ENCODE measurements around the gene IL1F10. TPM values are rescaled to one million over a fixed set of nuclear protein-coding genes. Genes with fewer than 3 reads are reported as not detected.

The IL1F10 gene
- total RNA-seq, 2 experiments from 2014 or later = not detected

DNA sequence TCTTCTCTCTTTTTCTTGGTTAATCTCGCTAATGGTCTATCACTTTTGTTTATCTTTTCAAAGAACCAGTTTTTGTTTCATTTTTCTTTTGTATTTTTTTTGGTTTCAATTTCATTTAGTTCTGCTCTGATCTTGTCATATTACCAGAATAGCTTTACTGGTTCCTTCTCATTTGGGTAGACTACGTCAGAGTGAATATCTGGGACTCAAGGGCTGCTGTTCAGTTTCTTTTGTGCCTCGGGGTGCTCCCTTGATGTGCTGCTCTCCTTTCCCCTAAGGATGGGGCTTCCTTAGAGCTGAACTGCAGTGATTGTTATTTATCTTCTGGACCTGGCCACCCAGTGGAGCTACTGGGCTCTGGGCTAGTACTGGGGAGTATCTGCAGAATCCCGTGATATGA lies 30.3 kb downstream of the IL1F10 start:
- intact Hi-C loops (cut with DNase I, micrococcal nuclease) = no loop called here
- DNase-seq (peak; percentile 38), ATAC-seq (peak; percentile 89)
- peaks cover 9% of the 10 kb centered on the region for H3K36me3 Mint-ChIP-seq (ENCODE audit: low read depth)
- H3K4me1 Mint-ChIP-seq = peaks cover 35% of the 10 kb centered on the region
- H3K9me3 Mint-ChIP-seq (ENCODE audit: low read depth) = peaks cover 8% of the 10 kb centered on the region
- CTCF ChIA-PET = interaction anchor here (0.8 to 3.1 kb wide), 6 partner anchors 16 to 211 kb away, joined by 3 to 16 read pairs (median 4); no protein-coding TSS in a partner anchor
- POLR2A ChIA-PET = interaction anchor here (0.7 kb wide), 1 partner anchor 32 kb away, joined by 6 read pairs; no protein-coding TSS in a partner anchor
- H3K27ac Mint-ChIP-seq = peak overlapping the region; percentile 69
- H3K4me3 Mint-ChIP-seq = peak overlapping the region; percentile 56
- H3K27me3 Mint-ChIP-seq = peaks cover 1% of the 10 kb centered on the region

- peak; percentile 24 for ATAC-seq
- H3K9me3 Mint-ChIP-seq (ENCODE audit: low read depth) = peaks cover 10% of the 10 kb centered on the region
- ChIA-PET CTCF (interaction anchor here (1.1 to 3.1 kb wide), 4 partner anchors 16 to 39 kb away, joined by 4 to 16 read pairs (median 5); no protein-coding TSS in a partner anchor), POLR2A (interaction anchor here (0.7 kb wide), 1 partner anchor 31 kb away, joined by 6 read pairs; no protein-coding TSS in a partner anchor)
- peak overlapping the region; percentile 56 for H3K4me3 Mint-ChIP-seq
- no peaks in the 10 kb centered on the region for H3K27me3 Mint-ChIP-seq
- H3K4me1 Mint-ChIP-seq = peaks cover 40% of the 10 kb centered on the region
- H3K36me3 Mint-ChIP-seq (ENCODE audit: low read depth) = peaks cover 9% of the 10 kb centered on the region
- intact Hi-C loops (cut with DNase I, micrococcal nuclease) = no loop called here
- DNase-seq = no peak
- peak overlapping the region; percentile 69 for H3K27ac Mint-ChIP-seq
Measured at GRCh38 chr2:113098532-113098931, 30.8 kb downstream of the IL1F10 start.

DNA sequence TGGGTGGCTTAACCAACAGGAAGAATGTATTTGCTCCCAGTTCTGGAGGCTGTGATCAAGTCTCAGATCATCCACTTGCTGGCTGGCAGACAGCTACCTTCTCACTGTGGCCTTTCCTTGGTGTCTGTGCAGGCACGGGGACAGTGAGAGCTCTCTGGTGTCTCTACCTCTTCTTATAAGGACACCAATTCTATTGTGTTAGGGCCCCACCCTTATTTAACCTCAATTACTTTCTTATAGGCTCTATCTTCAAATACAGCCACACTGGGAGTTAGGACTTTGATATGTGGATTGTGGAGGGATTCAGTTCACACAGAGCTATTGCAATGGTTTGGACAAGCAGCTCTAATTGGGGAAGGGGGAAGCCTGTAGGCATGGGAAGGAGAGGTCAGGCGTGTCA lies 34.4 kb downstream of the IL1F10 start:
- intact Hi-C loops (cut with DNase I, micrococcal nuclease) = no loop called here
- no peak for ATAC-seq
- Mint-ChIP-seq H3K9me3 (ENCODE audit: low read depth) (peaks cover 13% of the 10 kb centered on the region), H3K4me1 (peaks cover 54% of the 10 kb centered on the region), H3K27ac (peak overlapping the region; percentile 49), H3K27me3 (no peaks in the 10 kb centered on the region), H3K36me3 (ENCODE audit: low read depth) (peaks cover 9% of the 10 kb centered on the region), H3K4me3 (no peak overlapping the region)
- DNase-seq = no peak
- POLR2A ChIA-PET = no interaction called here
- CTCF ChIA-PET = interaction anchor here (0.8 to 1.2 kb wide), 3 partner anchors 12 to 36 kb away, joined by 3 to 4 read pairs (median 3); no protein-coding TSS in a partner anchor

- peaks cover 6% of the 10 kb centered on the region for H3K9me3 Mint-ChIP-seq (ENCODE audit: low read depth)
- DNase-seq (no peak), ATAC-seq (no peak)
- POLR2A ChIA-PET = no interaction called here
- intact Hi-C loops (cut with DNase I, micrococcal nuclease) = no loop called here
- no peaks in the 10 kb centered on the region for H3K27me3 Mint-ChIP-seq
- H3K36me3 Mint-ChIP-seq (ENCODE audit: low read depth) = peaks cover 3% of the 10 kb centered on the region
- H3K4me3 Mint-ChIP-seq = no peak overlapping the region
- CTCF ChIA-PET = interaction anchor here (0.5 to 2.3 kb wide), 5 partner anchors 10 to 72 kb away, joined by 3 to 13 read pairs (median 3); partner anchors contain the start of gene PSD4
- peaks cover 42% of the 10 kb centered on the region for H3K4me1 Mint-ChIP-seq
- peak overlapping the region; percentile 93 for H3K27ac Mint-ChIP-seq
Measured at GRCh38 chr2:113103277-113103676, 35.5 kb downstream of the IL1F10 start.

GRCh38 chr2:113104054-113104611 lies 36.4 kb downstream of the IL1F10 start:
- H3K27me3 Mint-ChIP-seq = peaks cover 4% of the 10 kb centered on the region
- peaks cover 3% of the 10 kb centered on the region for H3K36me3 Mint-ChIP-seq (ENCODE audit: low read depth)
- CTCF ChIA-PET = interaction anchor here (0.6 to 2.8 kb wide), 10 partner anchors 10 to 375 kb away, joined by 3 to 14 read pairs (median 4); partner anchors contain the start of gene PSD4
- peaks cover 6% of the 10 kb centered on the region for H3K9me3 Mint-ChIP-seq (ENCODE audit: low read depth)
- intact Hi-C loops (cut with DNase I, micrococcal nuclease) = no loop called here
- H3K4me3 Mint-ChIP-seq = no peak overlapping the region
- peaks cover 39% of the 10 kb centered on the region for H3K4me1 Mint-ChIP-seq
- DNase-seq (peak; percentile 59), ATAC-seq (peak; percentile 83)
- H3K27ac Mint-ChIP-seq = peak overlapping the region; percentile 93
- POLR2A ChIA-PET = interaction anchor here (1.0 kb wide), 2 partner anchors 13 to 70 kb away, joined by 3 to 4 read pairs; no protein-coding TSS in a partner anchor

DNA sequence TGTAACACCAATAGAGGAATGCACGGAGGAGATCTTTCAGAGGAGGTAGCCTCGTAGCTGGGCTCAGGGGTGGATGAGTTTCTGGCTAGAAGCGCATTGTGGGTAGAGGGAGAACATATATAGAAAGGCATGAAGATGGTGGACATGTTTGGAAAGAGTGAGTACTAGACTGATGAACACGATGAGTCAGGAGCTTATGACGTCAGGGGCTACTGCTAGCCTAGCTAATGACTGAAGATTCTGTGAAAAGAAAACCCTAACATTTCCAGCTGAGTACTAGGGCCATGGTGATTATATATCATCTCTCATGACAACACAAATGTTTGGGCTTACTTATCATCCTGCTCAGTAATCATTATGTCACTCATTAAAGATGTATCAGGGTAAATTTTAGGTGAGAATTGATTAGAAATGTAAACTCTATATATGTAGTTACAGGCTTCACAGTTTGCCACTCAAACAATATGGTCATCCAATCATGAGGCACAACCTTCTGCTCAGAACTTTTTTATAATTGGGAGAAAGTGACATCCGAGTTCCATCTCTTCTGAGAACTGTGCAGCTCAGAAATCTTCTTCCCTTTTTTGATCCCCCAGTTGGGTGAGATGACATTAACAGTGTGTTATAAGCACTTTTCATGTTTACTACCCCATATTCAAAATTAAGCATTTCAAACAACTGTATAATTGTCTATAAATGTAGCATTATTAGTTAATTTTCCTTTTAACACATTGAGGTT lies 37.4 kb downstream of the IL1F10 start:
- Mint-ChIP-seq H3K27ac (peak overlapping the region; percentile 93), H3K27me3 (peaks cover 4% of the 10 kb centered on the region), H3K36me3 (ENCODE audit: low read depth) (peaks cover 3% of the 10 kb centered on the region), H3K9me3 (ENCODE audit: low read depth) (peaks cover 6% of the 10 kb centered on the region), H3K4me3 (no peak overlapping the region), H3K4me1 (peaks cover 39% of the 10 kb centered on the region)
- peak; percentile 73 for DNase-seq
- intact Hi-C loops (cut with DNase I, micrococcal nuclease) = no loop called here
- ChIA-PET CTCF (interaction anchor here (0.6 to 2.8 kb wide), 6 partner anchors 20 to 109 kb away, joined by 3 to 14 read pairs (median 7); partner anchors contain the start of gene PSD4), POLR2A (interaction anchor here (0.6 kb wide), 1 partner anchor 69 kb away, joined by 3 read pairs; no protein-coding TSS in a partner anchor)
- ATAC-seq = peak; percentile 59

DNA sequence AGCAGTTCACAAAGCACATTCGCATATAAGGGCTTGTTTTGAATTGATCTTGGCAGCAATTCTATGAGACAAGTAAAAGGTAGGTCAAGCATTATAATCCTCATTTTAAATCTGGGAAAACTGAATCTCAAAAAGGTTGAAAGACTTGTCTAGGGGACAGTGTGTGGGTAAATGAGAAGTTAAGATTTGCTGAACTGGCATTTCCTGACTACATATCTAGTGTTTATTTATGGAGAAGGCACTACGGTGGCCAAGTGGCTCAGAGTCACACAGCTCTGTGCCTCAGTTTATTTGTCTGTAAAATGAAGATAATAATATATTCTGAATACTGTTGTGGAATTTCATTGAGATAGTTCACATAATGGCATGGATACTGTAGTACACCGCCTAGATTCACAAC lies 43.4 kb downstream of the IL1F10 start:
- Mint-ChIP-seq H3K36me3 (ENCODE audit: low read depth) (no peaks in the 10 kb centered on the region), H3K4me1 (no peaks in the 10 kb centered on the region), H3K4me3 (no peak overlapping the region), H3K9me3 (ENCODE audit: low read depth) (no peaks in the 10 kb centered on the region), H3K27me3 (peaks cover 4% of the 10 kb centered on the region), H3K27ac (no peak overlapping the region)
- ChIA-PET POLR2A (no interaction called here), CTCF (no interaction called here)
- intact Hi-C loops (cut with DNase I, micrococcal nuclease) = no loop called here
- ATAC-seq = no peak
- DNase-seq = no peak

GRCh38 chr2:113111823-113112287 lies 44.1 kb downstream of the IL1F10 start:
- POLR2A ChIA-PET = no interaction called here

DNA sequence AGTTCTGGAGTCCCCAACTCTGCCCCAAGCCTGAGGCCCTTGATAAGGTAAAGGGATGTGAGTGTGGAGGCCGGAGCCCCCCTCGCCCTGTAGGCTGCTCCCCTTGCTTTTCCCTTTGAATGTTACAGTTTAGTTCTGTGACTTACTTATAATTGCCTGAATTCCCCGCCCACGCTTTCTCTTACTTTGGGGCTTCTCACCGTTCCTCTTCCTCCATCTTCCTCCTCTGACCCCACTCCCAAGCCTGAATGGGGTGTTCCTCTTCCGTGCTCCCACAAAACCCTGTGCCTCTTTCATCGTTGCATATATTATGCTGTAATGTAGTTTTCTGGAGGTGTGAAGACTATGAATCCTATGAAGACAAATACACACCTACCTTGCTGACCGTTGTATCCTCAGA lies 44.7 kb downstream of the IL1F10 start:
- no peak overlapping the region for H3K27ac Mint-ChIP-seq
- ATAC-seq (no peak), DNase-seq (no peak)
- ChIA-PET POLR2A (no interaction called here), CTCF (no interaction called here)
- H3K4me1 Mint-ChIP-seq = peaks cover 10% of the 10 kb centered on the region
- intact Hi-C loops (cut with DNase I, micrococcal nuclease) = no loop called here
- peaks cover 4% of the 10 kb centered on the region for H3K27me3 Mint-ChIP-seq
- no peak overlapping the region for H3K4me3 Mint-ChIP-seq
- H3K9me3 Mint-ChIP-seq (ENCODE audit: low read depth) = no peaks in the 10 kb centered on the region
- no peaks in the 10 kb centered on the region for H3K36me3 Mint-ChIP-seq (ENCODE audit: low read depth)

More at GRCh38 chr2:113111823-113112287, 44.1 kb downstream of the IL1F10 start:
- Mint-ChIP-seq H3K4me3 (no peak overlapping the region), H3K36me3 (ENCODE audit: low read depth) (no peaks in the 10 kb centered on the region), H3K9me3 (ENCODE audit: low read depth) (no peaks in the 10 kb centered on the region), H3K4me1 (peaks cover 5% of the 10 kb centered on the region), H3K27me3 (peaks cover 4% of the 10 kb centered on the region), H3K27ac (no peak overlapping the region)
- intact Hi-C loops (cut with DNase I, micrococcal nuclease) = no loop called here
- ATAC-seq = no peak
- CTCF ChIA-PET = no interaction called here
- no peak for DNase-seq

GRCh38 chr2:113112871-113113270 lies 45.1 kb downstream of the IL1F10 start:
- H3K36me3 Mint-ChIP-seq (ENCODE audit: low read depth) = no peaks in the 10 kb centered on the region
- no peak for ATAC-seq
- ChIA-PET CTCF (interaction anchor here (0.7 to 0.8 kb wide), 3 partner anchors 9 to 47 kb away, joined by 3 read pairs; no protein-coding TSS in a partner anchor), POLR2A (no interaction called here)
- no peaks in the 10 kb centered on the region for H3K9me3 Mint-ChIP-seq (ENCODE audit: low read depth)
- peaks cover 12% of the 10 kb centered on the region for H3K4me1 Mint-ChIP-seq
- H3K27me3 Mint-ChIP-seq = peaks cover 4% of the 10 kb centered on the region
- H3K4me3 Mint-ChIP-seq = no peak overlapping the region
- no peak overlapping the region for H3K27ac Mint-ChIP-seq
- no peak for DNase-seq
- intact Hi-C loops (cut with DNase I, micrococcal nuclease) = no loop called here

DNA sequence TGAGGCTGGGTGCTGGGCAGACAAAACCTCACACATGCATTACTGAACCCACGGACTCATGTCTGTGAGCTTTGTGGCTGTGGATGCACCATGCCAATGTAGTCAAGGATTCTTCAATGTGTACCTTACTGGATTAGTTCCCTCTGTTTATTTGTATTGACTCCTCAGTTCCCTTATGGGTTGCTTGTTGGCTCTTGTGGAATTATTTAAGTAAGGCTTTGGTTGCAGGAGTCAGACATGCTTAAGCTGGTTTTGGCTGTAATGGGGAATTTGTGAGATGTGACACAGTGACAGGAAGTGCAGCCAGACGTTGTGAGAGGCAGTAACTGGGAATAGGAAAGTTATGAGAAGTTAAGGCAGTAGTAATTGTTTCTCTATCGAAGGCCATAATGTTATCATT lies 46.0 kb downstream of the IL1F10 start:
- POLR2A ChIA-PET = no interaction called here
- DNase-seq = no peak
- H3K4me1 Mint-ChIP-seq = peaks cover 16% of the 10 kb centered on the region
- no peaks in the 10 kb centered on the region for H3K36me3 Mint-ChIP-seq (ENCODE audit: low read depth)
- CTCF ChIA-PET = interaction anchor here (1.2 to 2.5 kb wide), 3 partner anchors 10 to 24 kb away, joined by 3 to 11 read pairs (median 3); no protein-coding TSS in a partner anchor
- H3K9me3 Mint-ChIP-seq (ENCODE audit: low read depth) = no peaks in the 10 kb centered on the region
- no peak overlapping the region for H3K4me3 Mint-ChIP-seq
- no peaks in the 10 kb centered on the region for H3K27me3 Mint-ChIP-seq
- no peak overlapping the region for H3K27ac Mint-ChIP-seq
- intact Hi-C loops (cut with DNase I, micrococcal nuclease) = no loop called here
- ATAC-seq = no peak
